ENCODE data around the gene ALG12. TPM values are rescaled to one million over a fixed set of nuclear protein-coding genes. Genes with fewer than 3 reads are reported as not detected.

ALG12 gene
- total and polyA plus RNA-seq, 2 of the 13 experiments (the other 11 are each of a cell fraction or from before 2014, with no cell fraction given): 7.8 to 15.8 TPM

DNA sequence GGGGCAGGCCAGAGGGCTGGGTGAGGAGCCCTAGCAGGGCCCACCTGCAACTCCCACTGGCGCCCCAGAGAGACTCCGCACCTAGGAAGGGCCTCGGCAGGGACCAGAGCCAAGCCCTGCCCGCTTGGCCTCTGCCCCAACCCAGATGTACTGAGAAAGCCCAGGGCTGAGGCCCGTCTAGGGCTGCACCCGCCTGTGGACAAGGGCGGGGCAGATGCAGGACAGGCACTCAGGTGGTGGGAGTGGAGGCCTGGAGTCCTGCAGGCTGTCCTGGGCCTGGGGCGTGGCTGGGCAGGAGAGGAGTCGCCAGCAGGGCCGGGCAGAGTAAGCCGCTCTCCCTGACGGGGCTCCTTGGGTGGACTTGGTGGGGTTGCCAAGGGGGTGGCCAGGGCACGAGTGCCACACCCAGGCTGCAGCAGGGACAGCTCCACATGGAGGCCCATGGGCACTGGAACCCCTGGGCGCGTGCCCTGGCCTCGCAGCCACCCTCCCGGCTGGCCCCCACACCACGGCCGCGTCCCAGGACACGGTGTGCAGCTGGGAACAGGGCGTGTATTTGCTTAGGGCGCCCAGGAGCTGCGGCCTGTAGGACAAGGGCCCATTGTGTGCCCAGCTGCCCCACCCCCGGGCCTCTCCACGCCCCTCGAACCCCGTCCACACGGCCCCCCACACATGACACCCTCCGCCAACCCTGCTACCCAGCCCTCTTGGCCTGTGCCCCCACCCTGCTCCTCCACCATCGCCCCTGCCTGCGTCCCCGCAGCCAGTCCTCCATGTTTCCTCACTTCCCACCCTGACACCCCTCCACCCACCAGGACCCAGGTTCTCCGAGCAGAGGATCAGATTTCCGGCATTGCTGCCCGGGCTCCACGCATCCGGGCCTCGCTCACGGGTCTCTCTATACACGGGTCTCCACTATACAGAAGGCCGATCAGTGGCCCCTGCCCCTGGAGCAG is 31.0 kb upstream of the ALG12 start (continued):
- TF ChIP-seq FOXO4 (CRISPR knock-in tag; conservative IDR thresholded peaks at IDR 0.05): no peak
- TF ChIP-seq SATB2 (CRISPR knock-in tag; IDR thresholded peaks at IDR 0.05): no peak
- TF ChIP-seq, protein P1, sequence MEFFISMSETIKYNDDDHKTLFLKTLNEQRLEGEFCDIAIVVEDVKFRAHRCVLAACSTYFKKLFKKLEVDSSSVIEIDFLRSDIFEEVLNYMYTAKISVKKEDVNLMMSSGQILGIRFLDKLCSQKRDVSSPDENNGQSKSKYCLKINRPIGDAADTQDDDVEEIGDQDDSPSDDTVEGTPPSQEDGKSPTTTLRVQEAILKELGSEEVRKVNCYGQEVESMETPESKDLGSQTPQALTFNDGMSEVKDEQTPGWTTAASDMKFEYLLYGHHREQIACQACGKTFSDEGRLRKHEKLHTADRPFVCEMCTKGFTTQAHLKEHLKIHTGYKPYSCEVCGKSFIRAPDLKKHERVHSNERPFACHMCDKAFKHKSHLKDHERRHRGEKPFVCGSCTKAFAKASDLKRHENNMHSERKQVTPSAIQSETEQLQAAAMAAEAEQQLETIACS (CRISPR knock-in tag; IDR thresholded peaks at IDR 0.05): peak; percentile 61; the same call in 1 of the 2 replicates
- TF ChIP-seq MTF1 (CRISPR knock-in tag; IDR thresholded peaks at IDR 0.05): no peak
- TF ChIP-seq ZSCAN31 (CRISPR knock-in tag; IDR thresholded peaks at IDR 0.05; ENCODE audit: low read depth): peak; percentile 74
- no peak for TF ChIP-seq ZNF33A (CRISPR knock-in tag; IDR thresholded peaks at IDR 0.05; ENCODE audit: borderline replicate concordance)
- TF ChIP-seq MIXL1 (CRISPR knock-in tag; IDR thresholded peaks at IDR 0.05): peak; percentile 54; the same call in 1 of the 2 replicates
- TF ChIP-seq ETV5 (CRISPR knock-in tag; IDR thresholded peaks at IDR 0.05; ENCODE audit: borderline replicate concordance): peak; percentile 22; the same call in 1 of the 2 replicates
- no peak for TF ChIP-seq NR2F2 (IDR thresholded peaks at IDR 0.05; ENCODE audit: borderline replicate concordance, low read depth)
- peak; percentile 75; the same call in 1 of the 2 replicates for TF ChIP-seq ZNF776 (CRISPR knock-in tag; IDR thresholded peaks at IDR 0.05)
- TF ChIP-seq ZNF660 (CRISPR knock-in tag; IDR thresholded peaks at IDR 0.05; ENCODE audit: borderline replicate concordance, low read depth): no peak
- TF ChIP-seq CENPBD1 (CRISPR knock-in tag; IDR thresholded peaks at IDR 0.05; ENCODE audit: borderline replicate concordance, low read depth): no peak
- 0 out of 2 replicates have a peak, but pooled peaks have one; percentile 21 for TF ChIP-seq EEA1 (CRISPR knock-in tag; IDR thresholded peaks at IDR 0.05; ENCODE audit: borderline replicate concordance)
- no peak for TF ChIP-seq ZNF451 (CRISPR knock-in tag; IDR thresholded peaks at IDR 0.05)
- TF ChIP-seq NKX3-1 (CRISPR knock-in tag; IDR thresholded peaks at IDR 0.05): peak; percentile 89; the same call in 1 of the 2 replicates
- TF ChIP-seq POLR2AphosphoS5 (IDR thresholded peaks at IDR 0.05; ENCODE audit: low read depth, low read length): peak; percentile 60
- TF ChIP-seq, protein P2, sequence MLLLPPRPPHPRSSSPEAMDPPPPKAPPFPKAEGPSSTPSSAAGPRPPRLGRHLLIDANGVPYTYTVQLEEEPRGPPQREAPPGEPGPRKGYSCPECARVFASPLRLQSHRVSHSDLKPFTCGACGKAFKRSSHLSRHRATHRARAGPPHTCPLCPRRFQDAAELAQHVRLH (CRISPR knock-in tag; IDR thresholded peaks at IDR 0.05; ENCODE audit: borderline replicate concordance, low read depth): peak; percentile 74
- no peak for TF ChIP-seq XRCC5 (optimal IDR thresholded peaks at IDR 0.05; ENCODE audit: low read length)
- TF ChIP-seq ZNF570 (CRISPR knock-in tag; IDR thresholded peaks at IDR 0.05; ENCODE audit: borderline replicate concordance): no peak
- TF ChIP-seq HNF1A (IDR thresholded peaks at IDR 0.05; ENCODE audit: low read depth): no peak
- TF ChIP-seq HNF1A (CRISPR knock-in tag; IDR thresholded peaks at IDR 0.05; ENCODE audit: borderline replicate concordance): no peak; the same call in 1 of the 2 replicates
